PC-3 (cell line): ENCODE data around the gene PMEPA1. TPM values are rescaled to one million over a fixed set of nuclear protein-coding genes. Genes with fewer than 3 reads are reported as not detected.

ENCODE experiments used
- ATAC-seq: fragments of 200-7000 bp; cut with Tn5 transposase; 2 replicates; pipeline ENCODE4 v1.9.1; 2020; ENCODE audit warnings: mild to moderate bottlenecking, moderate library complexity
- BruUV-seq: library from RNA; stranded (reverse); fragments of 400-500 nt; replicated peaks from 2 replicates; lab custom pipeline; 2021; lab: Mats Ljungman, UMichigan
- CTCF ChIA-PET: fragments of 300-600 bp; sonication (Branson Sonifier 250); formaldehyde crosslinking; loops from one replicate; lab custom pipeline; 2022; ENCODE audit warnings: antibody characterized with exemption; lab: Charles Lee
- POLR2A ChIA-PET: fragments of 300-600 bp; sonication (Branson Sonifier 250); formaldehyde crosslinking; loops from one replicate; lab custom pipeline; 2022; ENCODE audit warnings: antibody characterized with exemption; ENCODE audit not compliant: unreplicated experiment; lab: Charles Lee
- DNase-seq: peaks from one replicate; pipeline ENCODE4 v3.0.0-alpha.2; 2015
- H2AFZ ChIP-seq: fragments of 300-600 bp; sonication (generic); 2 replicates; pipeline ENCODE4 v1.6.0; 2016; ENCODE audit warnings: antibody characterized with exemption, low read length
- H3F3A ChIP-seq: fragments of 300-600 bp; sonication (generic); one replicate; pipeline ENCODE4 v1.6.0; 2017; ENCODE audit warnings: antibody characterized with exemption, low read length, control low read depth, mild to moderate bottlenecking; ENCODE audit not compliant: unreplicated experiment
- H3K27ac ChIP-seq: fragments of 300-600 bp; sonication (generic); 2 replicates; pipeline ENCODE4 v1.5.1; 2016; ENCODE audit warnings: mild to moderate bottlenecking, low read length
- H3K27me3 ChIP-seq: fragments of 300-600 bp; sonication (generic); 2 replicates; pipeline ENCODE4 v1.6.1; 2016; ENCODE audit warnings: low read length, mixed read lengths
- H3K36me3 ChIP-seq: fragments of 300-600 bp; sonication (generic); 2 replicates; pipeline ENCODE4 v1.6.1; 2016; ENCODE audit warnings: low read depth, mixed run types, low read length, mixed read lengths
- H3K4me1 ChIP-seq: fragments of 300-600 bp; sonication (generic); 2 replicates; pipeline ENCODE4 v1.5.1; 2016; ENCODE audit warnings: low read length; ENCODE audit not compliant: insufficient read depth
- H3K4me2 ChIP-seq: fragments of 300-600 bp; sonication (generic); 2 replicates; pipeline ENCODE4 v1.6.0; 2016; ENCODE audit warnings: low read length
- H3K4me3 ChIP-seq: fragments of 300-600 bp; sonication (generic); 2 replicates; pipeline ENCODE4 v1.5.1; 2016; ENCODE audit warnings: mild to moderate bottlenecking, low read length, mixed read lengths
- H3K79me2 ChIP-seq: fragments of 300-600 bp; sonication (generic); 2 replicates; pipeline ENCODE4 v1.6.1; 2017; ENCODE audit warnings: low read length, mixed read lengths
- H3K9ac ChIP-seq: fragments of 300-600 bp; sonication (generic); 2 replicates; pipeline ENCODE4 v1.6.0; 2016; ENCODE audit warnings: mild to moderate bottlenecking, low read length
- H3K9me2 ChIP-seq: fragments of 300-600 bp; sonication (generic); replicated peaks from 2 replicates; pipeline ENCODE4 v1.6.1; 2016; ENCODE audit warnings: mixed run types, low read length, mixed read lengths
- H3K9me3 ChIP-seq: fragments of 300-600 bp; sonication (generic); 2 replicates; pipeline ENCODE4 v1.6.1; 2016; ENCODE audit warnings: low read length, mixed read lengths
- H4K20me1 ChIP-seq: fragments of 300-600 bp; sonication (generic); 2 replicates; pipeline ENCODE4 v1.6.1; 2016; ENCODE audit warnings: low read length, mixed read lengths
- EZH2 ChIP-seq: fragments of 300-600 bp; sonication (generic); IDR thresholded peaks from one replicate; pipeline ENCODE4 v1.6.1; 2017; ENCODE audit warnings: antibody characterized with exemption, mild to moderate bottlenecking, low read length; ENCODE audit not compliant: unreplicated experiment
- EZH2phosphoT487 ChIP-seq: fragments of 300-600 bp; sonication (generic); IDR thresholded peaks from 2 replicates; pipeline ENCODE4 v1.6.1; 2018; ENCODE audit warnings: mild to moderate bottlenecking, antibody characterized with exemption, low read length, borderline replicate concordance
- intact Hi-C: fragments of 100-400 bp; cut with micrococcal nuclease; formaldehyde crosslinking; loops from 2 replicates; pipeline ENCODE4 v1.9.0; 2023
- total RNA-seq: library from RNA; depleted of rRNA; stranded (reverse); fragments of >200 nt; gene quantifications from 2 replicates; pipeline ENCODE4 v1.2.3, GENCODE V29; 2014
- TF ChIP-seq, protein P1 (sequence below): fragments of 300-600 bp; sonication (generic); conservative IDR thresholded peaks from 2 replicates; pipeline ENCODE4 v1.5.1; 2017; ENCODE audit warnings: antibody characterized with exemption, low read depth, mild to moderate bottlenecking, low read length

The PMEPA1 gene
- total RNA-seq, 1 experiment from 2014 or later: 21.9 TPM

DNA sequence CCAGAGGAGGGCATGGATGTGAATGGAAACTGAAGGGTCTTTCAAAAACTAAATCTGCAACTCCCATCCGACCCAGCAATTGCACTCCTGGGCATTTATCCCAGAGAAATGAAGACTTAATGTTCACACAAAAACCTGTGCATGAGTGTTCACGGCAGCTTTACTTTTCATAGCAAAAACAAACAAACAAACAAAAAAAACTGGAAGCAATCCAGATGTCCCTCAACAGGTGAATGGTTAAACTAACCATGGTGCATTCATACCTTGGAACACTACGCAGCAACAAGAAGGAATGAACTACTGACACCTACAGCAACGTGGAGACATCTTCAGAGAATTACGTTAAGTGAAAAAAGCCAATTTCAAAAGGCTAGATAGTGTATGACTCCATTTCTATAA is 32.2 kb downstream of the PMEPA1 start:
- ATAC-seq (no peak), DNase-seq (no peak)
- H4K20me1 ChIP-seq: peaks cover 17% of the 10 kb centered on the region; the same call in 1 of the 2 replicates
- H3K4me2 ChIP-seq: no peak overlapping the region
- no peaks in the 10 kb centered on the region for H3F3A ChIP-seq
- no peak overlapping the region for H2AFZ ChIP-seq
- intact Hi-C loops: no loop called here
- no peak overlapping the region for H3K9ac ChIP-seq
- BruUV-seq: no TSS peak
- TF ChIP-seq, protein P1, sequence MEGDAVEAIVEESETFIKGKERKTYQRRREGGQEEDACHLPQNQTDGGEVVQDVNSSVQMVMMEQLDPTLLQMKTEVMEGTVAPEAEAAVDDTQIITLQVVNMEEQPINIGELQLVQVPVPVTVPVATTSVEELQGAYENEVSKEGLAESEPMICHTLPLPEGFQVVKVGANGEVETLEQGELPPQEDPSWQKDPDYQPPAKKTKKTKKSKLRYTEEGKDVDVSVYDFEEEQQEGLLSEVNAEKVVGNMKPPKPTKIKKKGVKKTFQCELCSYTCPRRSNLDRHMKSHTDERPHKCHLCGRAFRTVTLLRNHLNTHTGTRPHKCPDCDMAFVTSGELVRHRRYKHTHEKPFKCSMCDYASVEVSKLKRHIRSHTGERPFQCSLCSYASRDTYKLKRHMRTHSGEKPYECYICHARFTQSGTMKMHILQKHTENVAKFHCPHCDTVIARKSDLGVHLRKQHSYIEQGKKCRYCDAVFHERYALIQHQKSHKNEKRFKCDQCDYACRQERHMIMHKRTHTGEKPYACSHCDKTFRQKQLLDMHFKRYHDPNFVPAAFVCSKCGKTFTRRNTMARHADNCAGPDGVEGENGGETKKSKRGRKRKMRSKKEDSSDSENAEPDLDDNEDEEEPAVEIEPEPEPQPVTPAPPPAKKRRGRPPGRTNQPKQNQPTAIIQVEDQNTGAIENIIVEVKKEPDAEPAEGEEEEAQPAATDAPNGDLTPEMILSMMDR: no peak
- TF ChIP-seq EZH2phosphoT487 (no peak), EZH2 (no peak)
- H3K4me1 ChIP-seq: no peaks in the 10 kb centered on the region
- no peaks in the 10 kb centered on the region for H3K27me3 ChIP-seq
- H3K9me3 ChIP-seq: no peaks in the 10 kb centered on the region
- H3K79me2 ChIP-seq: peaks cover 100% of the 10 kb centered on the region
- no peak overlapping the region for H3K27ac ChIP-seq
- no peak overlapping the region for H3K4me3 ChIP-seq
- H3K36me3 ChIP-seq: peaks cover 3% of the 10 kb centered on the region; the same call in 1 of the 2 replicates
- no peaks in the 10 kb centered on the region for H3K9me2 ChIP-seq
- POLR2A ChIA-PET: no interaction called here
- CTCF ChIA-PET: no interaction called here

DNA sequence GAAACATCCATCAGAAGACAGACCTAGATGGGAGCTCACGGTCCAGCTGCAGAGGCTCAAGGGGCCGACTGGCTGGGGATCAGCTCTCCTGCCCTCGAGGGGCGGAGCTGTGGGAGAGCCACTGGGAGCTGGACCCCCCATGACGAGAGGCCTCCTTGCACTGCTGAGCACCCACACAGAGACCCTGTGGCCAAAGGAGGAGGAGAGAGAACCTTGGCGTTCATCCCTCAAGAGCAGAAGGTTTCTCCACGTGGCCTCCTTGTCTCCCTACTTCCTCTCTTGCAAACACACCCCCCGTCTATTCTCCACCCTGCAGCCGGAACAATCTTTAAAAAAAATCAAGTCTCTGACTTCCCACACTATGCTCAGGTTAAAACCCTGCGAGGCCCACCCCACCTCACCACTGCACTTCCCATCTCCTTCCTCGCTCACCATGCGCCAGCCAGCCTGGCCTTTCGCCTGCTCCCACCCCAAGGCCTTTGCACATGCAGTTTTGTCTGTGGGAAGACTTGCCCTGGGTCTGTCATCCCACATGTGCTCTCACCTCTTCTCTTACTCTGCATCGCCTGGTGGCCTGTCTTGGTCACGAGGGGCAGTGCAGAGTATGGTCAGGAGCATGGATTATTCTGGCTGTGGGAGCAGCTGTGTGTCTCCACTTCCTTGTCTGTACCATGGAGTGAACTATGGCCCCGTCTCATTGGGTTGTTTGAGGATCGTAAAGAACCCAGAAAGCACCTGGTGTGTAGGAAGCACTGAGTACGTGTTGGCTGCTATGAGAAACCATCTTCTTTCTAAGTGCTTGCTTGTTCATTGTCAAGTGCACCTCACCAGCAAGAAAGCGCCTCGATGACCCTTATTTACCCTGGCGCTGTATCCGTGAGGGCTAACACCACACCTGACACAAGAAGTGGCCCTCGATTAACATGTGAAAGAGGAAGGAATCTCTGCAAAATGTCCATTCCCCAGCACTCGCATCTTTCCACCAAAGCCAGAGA is 32.9 kb downstream of the PMEPA1 start:
- peaks cover 20% of the 10 kb centered on the region; the same call in 1 of the 2 replicates for H4K20me1 ChIP-seq
- intact Hi-C loops: no loop called here
- BruUV-seq: no TSS peak
- no peaks in the 10 kb centered on the region for H3K27me3 ChIP-seq
- H2AFZ ChIP-seq: no peak overlapping the region
- no peak for DNase-seq
- ChIA-PET CTCF (no interaction called here), POLR2A (no interaction called here)
- H3K4me1 ChIP-seq: no peaks in the 10 kb centered on the region
- no peak for ATAC-seq
- H3K9me3 ChIP-seq: no peaks in the 10 kb centered on the region
- H3K79me2 ChIP-seq: peaks cover 100% of the 10 kb centered on the region
- TF ChIP-seq EZH2: no peak
- TF ChIP-seq, protein P1: no peak
- TF ChIP-seq EZH2phosphoT487: no peak
- H3K36me3 ChIP-seq: peaks cover 3% of the 10 kb centered on the region; the same call in 1 of the 2 replicates
- H3F3A ChIP-seq: no peaks in the 10 kb centered on the region
- H3K9ac ChIP-seq: no peak overlapping the region
- no peak overlapping the region for H3K4me3 ChIP-seq
- H3K4me2 ChIP-seq: no peak overlapping the region
- no peak overlapping the region for H3K27ac ChIP-seq
- H3K9me2 ChIP-seq: no peaks in the 10 kb centered on the region
